ENCODE measurements around the gene L3MBTL1.
A peak's percentile ranks its signal among the peaks of the same experiment; 100 is the strongest.

Gene L3MBTL1

GRCh38 chr20:43590036-43590391 lies 82.5 kb downstream of the L3MBTL1 start:
- no peak for DNase-seq (ENCODE audit: low read depth in 2 of 2)

- DNase-seq (ENCODE audit: low read depth in 2 of 2) = peak; percentile 75 to 83
These were observed 83.2 kb downstream of the L3MBTL1 start, which contains the start of gene IFT52 for GRCh38 chr20:43590392-43591303. Gene IFT52, plus strand, starts transcription at chr20:43590937. Its CDS starts 3,762 bp downstream, at chr20:43594699.
